Measurements from ENCODE around the gene ZC3H7A. TPM values are rescaled to one million over a fixed set of nuclear protein-coding genes. Genes with fewer than 3 reads are reported as not detected.

ZC3H7A gene
- total and polyA plus RNA-seq, 2 of the 13 experiments (the other 11 are each of a cell fraction or from before 2014, with no cell fraction given), result 29.2 to 36.8 TPM

DNA sequence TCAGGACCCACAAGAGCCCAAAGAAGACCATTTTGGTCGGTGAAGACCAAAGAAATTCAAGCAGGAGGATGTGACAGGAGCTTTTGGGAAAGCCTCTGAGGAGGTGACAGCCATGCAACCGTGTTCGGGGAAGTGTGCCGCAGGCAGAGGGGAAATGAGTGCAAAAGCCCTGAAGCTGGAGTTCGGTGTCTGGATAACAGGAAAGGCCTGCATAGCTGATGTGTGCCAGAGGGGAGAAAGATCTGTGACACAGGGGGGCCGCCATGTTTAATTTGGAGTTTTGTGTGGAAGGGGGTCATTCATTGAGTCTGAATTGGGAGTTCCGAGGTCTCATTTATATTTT is 870 bp upstream of the ZC3H7A start (continued):
- TF ChIP-seq, protein P1, sequence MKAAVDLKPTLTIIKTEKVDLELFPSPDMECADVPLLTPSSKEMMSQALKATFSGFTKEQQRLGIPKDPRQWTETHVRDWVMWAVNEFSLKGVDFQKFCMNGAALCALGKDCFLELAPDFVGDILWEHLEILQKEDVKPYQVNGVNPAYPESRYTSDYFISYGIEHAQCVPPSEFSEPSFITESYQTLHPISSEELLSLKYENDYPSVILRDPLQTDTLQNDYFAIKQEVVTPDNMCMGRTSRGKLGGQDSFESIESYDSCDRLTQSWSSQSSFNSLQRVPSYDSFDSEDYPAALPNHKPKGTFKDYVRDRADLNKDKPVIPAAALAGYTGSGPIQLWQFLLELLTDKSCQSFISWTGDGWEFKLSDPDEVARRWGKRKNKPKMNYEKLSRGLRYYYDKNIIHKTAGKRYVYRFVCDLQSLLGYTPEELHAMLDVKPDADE (CRISPR knock-in tag; IDR thresholded peaks at IDR 0.05), result 0 out of 2 replicates have a peak, but pooled peaks have one; percentile 15
- TF ChIP-seq ZNF660 (CRISPR knock-in tag; IDR thresholded peaks at IDR 0.05; ENCODE audit: borderline replicate concordance, low read depth) (no peak), NR1H2 (CRISPR knock-in tag; IDR thresholded peaks at IDR 0.05; ENCODE audit: borderline replicate concordance, low read depth) (no peak), ETV6 (CRISPR knock-in tag; conservative IDR thresholded peaks at IDR 0.05) (no peak), ZNF33A (CRISPR knock-in tag; IDR thresholded peaks at IDR 0.05; ENCODE audit: borderline replicate concordance) (no peak), MAF1 (CRISPR knock-in tag; IDR thresholded peaks at IDR 0.05; ENCODE audit: borderline replicate concordance) (0 out of 2 replicates have a peak, but pooled peaks have one; percentile 6), MYC (CRISPR knock-in tag; IDR thresholded peaks at IDR 0.05; ENCODE audit: borderline replicate concordance) (no peak), GABPA (IDR thresholded peaks at IDR 0.05; ENCODE audit: low read depth, low read length) (no peak), GABPA (CRISPR knock-in tag; IDR thresholded peaks at IDR 0.05; ENCODE audit: low read depth) (no peak; the same call in 1 of the 2 replicates), NFKB2 (CRISPR knock-in tag; IDR thresholded peaks at IDR 0.05; ENCODE audit: borderline replicate concordance) (no peak), ZNF562 (CRISPR knock-in tag; IDR thresholded peaks at IDR 0.05; ENCODE audit: borderline replicate concordance) (no peak), SIX1 (CRISPR knock-in tag; IDR thresholded peaks at IDR 0.05; ENCODE audit: borderline replicate concordance) (no peak), FOXK2 (IDR thresholded peaks at IDR 0.05) (no peak), ZNF619 (CRISPR knock-in tag; IDR thresholded peaks at IDR 0.05) (no peak), SP1 (IDR thresholded peaks at IDR 0.05) (no peak), SP1 (CRISPR knock-in tag; IDR thresholded peaks at IDR 0.05) (no peak), ZSCAN30 (CRISPR knock-in tag; IDR thresholded peaks at IDR 0.05) (peak; percentile 90; the same call in 1 of the 2 replicates), STAG1 (CRISPR knock-in tag; IDR thresholded peaks at IDR 0.05) (no peak), ZNF441 (CRISPR knock-in tag; IDR thresholded peaks at IDR 0.05; ENCODE audit: borderline replicate concordance) (no peak), TBX3 (IDR thresholded peaks at IDR 0.05; ENCODE audit: borderline replicate concordance) (no peak)
- TF ChIP-seq, protein P2, sequence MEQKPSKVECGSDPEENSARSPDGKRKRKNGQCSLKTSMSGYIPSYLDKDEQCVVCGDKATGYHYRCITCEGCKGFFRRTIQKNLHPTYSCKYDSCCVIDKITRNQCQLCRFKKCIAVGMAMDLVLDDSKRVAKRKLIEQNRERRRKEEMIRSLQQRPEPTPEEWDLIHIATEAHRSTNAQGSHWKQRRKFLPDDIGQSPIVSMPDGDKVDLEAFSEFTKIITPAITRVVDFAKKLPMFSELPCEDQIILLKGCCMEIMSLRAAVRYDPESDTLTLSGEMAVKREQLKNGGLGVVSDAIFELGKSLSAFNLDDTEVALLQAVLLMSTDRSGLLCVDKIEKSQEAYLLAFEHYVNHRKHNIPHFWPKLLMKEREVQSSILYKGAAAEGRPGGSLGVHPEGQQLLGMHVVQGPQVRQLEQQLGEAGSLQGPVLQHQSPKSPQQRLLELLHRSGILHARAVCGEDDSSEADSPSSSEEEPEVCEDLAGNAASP (CRISPR knock-in tag; IDR thresholded peaks at IDR 0.05; ENCODE audit: borderline replicate concordance), result no peak
- TF ChIP-seq, protein P3, sequence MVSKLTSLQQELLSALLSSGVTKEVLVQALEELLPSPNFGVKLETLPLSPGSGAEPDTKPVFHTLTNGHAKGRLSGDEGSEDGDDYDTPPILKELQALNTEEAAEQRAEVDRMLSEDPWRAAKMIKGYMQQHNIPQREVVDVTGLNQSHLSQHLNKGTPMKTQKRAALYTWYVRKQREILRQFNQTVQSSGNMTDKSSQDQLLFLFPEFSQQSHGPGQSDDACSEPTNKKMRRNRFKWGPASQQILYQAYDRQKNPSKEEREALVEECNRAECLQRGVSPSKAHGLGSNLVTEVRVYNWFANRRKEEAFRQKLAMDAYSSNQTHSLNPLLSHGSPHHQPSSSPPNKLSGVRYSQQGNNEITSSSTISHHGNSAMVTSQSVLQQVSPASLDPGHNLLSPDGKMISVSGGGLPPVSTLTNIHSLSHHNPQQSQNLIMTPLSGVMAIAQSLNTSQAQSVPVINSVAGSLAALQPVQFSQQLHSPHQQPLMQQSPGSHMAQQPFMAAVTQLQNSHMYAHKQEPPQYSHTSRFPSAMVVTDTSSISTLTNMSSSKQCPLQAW (CRISPR knock-in tag; IDR thresholded peaks at IDR 0.05), result no peak
- TF ChIP-seq, protein P4, sequence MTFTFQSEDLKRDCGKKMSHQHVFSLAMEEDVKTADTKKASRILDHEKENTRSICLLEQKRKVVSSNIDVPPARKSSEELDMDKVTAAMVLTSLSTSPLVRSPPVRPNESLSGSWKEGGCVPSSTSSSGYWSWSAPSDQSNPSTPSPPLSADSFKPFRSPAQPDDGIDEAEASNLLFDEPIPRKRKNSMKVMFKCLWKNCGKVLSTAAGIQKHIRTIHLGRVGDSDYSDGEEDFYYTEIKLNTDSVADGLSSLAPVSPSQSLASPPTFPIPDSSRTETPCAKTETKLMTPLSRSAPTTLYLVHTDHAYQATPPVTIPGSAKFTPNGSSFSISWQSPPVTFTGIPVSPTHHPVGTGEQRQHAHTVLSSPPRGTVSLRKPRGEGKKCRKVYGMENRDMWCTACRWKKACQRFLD (CRISPR knock-in tag; IDR thresholded peaks at IDR 0.05; ENCODE audit: borderline replicate concordance), result peak; percentile 17; the same call in 1 of the 2 replicates

All from HepG2 (cell line).